ENCODE results near the gene SMOC2. TPM values are rescaled to one million over a fixed set of nuclear protein-coding genes. Genes with fewer than 3 reads are reported as not detected.
"Not testable (repeated sequence)": the region's sequence is repeated elsewhere in the genome, so short reads cannot be mapped to it uniquely, and the experiment has no call there.

Gene SMOC2
- polyA plus RNA-seq, 1 of the 3 experiments (the other 2 are of a cell fraction): not detected

- 35% methylated on average over 16 of the region's 16 CpGs for WGBS (ENCODE audit: low lambda C conversion rate)
- ChIA-PET POLR2A (no interaction called here), CTCF (interaction anchor here (0.9 to 1.4 kb wide), 3 partner anchors 34 to 216 kb away, joined by 3 to 7 read pairs (median 3); no protein-coding TSS in a partner anchor)
- Histone ChIP-seq H3K9me2 (no peaks in the 10 kb centered on the region), H3K9me3 (no peaks in the 10 kb centered on the region), H3K36me3 (replicated peaks in 1 of 2; ENCODE audit: control insufficient read depth in 1 of 2, insufficient read depth in 2 of 2, low read length in 1 of 2) (no peaks in the 10 kb centered on the region), H3K4me1 (ENCODE audit: control insufficient read depth in 1 of 2, insufficient read depth in 2 of 2, low read depth in 1 of 2, low read length in 1 of 2) (no peaks in the 10 kb centered on the region), H3K79me2 (ENCODE audit: insufficient read depth) (no peaks in the 10 kb centered on the region), H4K20me1 (ENCODE audit: insufficient read depth) (no peaks in the 10 kb centered on the region), H2AFZ (ENCODE audit: low read depth) (no peak overlapping the region), H3F3A (replicated peaks; ENCODE audit: insufficient read depth) (no peaks in the 10 kb centered on the region), H3K4me3 (ENCODE audit: low read depth in 2 of 2, low read length in 1 of 2) (no peak overlapping the region), H3K4me2 (no peak overlapping the region), H3K9ac (no peak overlapping the region), H3K27me3 (ENCODE audit: insufficient read depth) (no peaks in the 10 kb centered on the region), H3K27ac (ENCODE audit: low read depth in 2 of 2, low read length in 1 of 2) (no peak overlapping the region)
- no peak for DNase-seq
- TF ChIP-seq SMC3 (IDR thresholded peaks at IDR 0.05; ENCODE audit: low read depth, low read length) (no peak), REST (IDR thresholded peaks at IDR 0.05; ENCODE audit: low read depth, low read length) (no peak), RFX5 (IDR thresholded peaks at IDR 0.05; ENCODE audit: low read length) (no peak), JUND (IDR thresholded peaks at IDR 0.05) (no peak), MEF2A (IDR thresholded peaks at IDR 0.05; ENCODE audit: borderline replicate concordance, low read depth) (no peak), TCF12 (IDR thresholded peaks at IDR 0.05) (no peak), EZH2phosphoT487 (IDR thresholded peaks at IDR 0.05; ENCODE audit: borderline replicate concordance, low read depth) (no peak), CHD2 (IDR thresholded peaks at IDR 0.05; ENCODE audit: low read length, partially characterized antibody) (no peak)
Measured at GRCh38 chr6:168676552-168677322, 235.8 kb downstream of the SMOC2 start.

- not testable (repeated sequence) for DNase-seq
- WGBS (ENCODE audit: low lambda C conversion rate): 19% methylated on average over 6 of the region's 6 CpGs
- CTCF ChIA-PET: interaction anchor here (0.9 to 1.0 kb wide), 2 partner anchors 34 to 216 kb away, joined by 3 to 7 read pairs; no protein-coding TSS in a partner anchor
Measured at GRCh38 chr6:168677323-168677781, 236.4 kb downstream of the SMOC2 start.

More at GRCh38 chr6:168677323-168677781, 236.4 kb downstream of the SMOC2 start:
- H3K4me3 ChIP-seq (ENCODE audit: low read depth in 2 of 2, low read length in 1 of 2); H3K27ac ChIP-seq (ENCODE audit: low read depth in 2 of 2, low read length in 1 of 2); H3K9me3 ChIP-seq; H3K4me2 ChIP-seq; H3K4me1 ChIP-seq (ENCODE audit: control insufficient read depth in 1 of 2, insufficient read depth in 2 of 2, low read depth in 1 of 2, low read length in 1 of 2); POLR2A ChIA-PET; H3K79me2 ChIP-seq (ENCODE audit: insufficient read depth); H4K20me1 ChIP-seq (ENCODE audit: insufficient read depth); H3K27me3 ChIP-seq (ENCODE audit: insufficient read depth); H3K9ac ChIP-seq; H3K36me3 ChIP-seq (replicated peaks in 1 of 2; ENCODE audit: control insufficient read depth in 1 of 2, insufficient read depth in 2 of 2, low read length in 1 of 2); H2AFZ ChIP-seq (ENCODE audit: low read depth); H3K9me2 ChIP-seq; H3F3A ChIP-seq (replicated peaks; ENCODE audit: insufficient read depth): not testable (repeated sequence)
